GM18526 (cell line): ENCODE data around the gene BACH2.

Experiments
- POLR2A ChIP-seq: IDR thresholded peaks from 3 replicates; pipeline ENCODE4 v1.6.1; 2011; ENCODE audit not compliant: insufficient read length; ENCODE audit errors: extremely low read depth

BACH2 gene

DNA sequence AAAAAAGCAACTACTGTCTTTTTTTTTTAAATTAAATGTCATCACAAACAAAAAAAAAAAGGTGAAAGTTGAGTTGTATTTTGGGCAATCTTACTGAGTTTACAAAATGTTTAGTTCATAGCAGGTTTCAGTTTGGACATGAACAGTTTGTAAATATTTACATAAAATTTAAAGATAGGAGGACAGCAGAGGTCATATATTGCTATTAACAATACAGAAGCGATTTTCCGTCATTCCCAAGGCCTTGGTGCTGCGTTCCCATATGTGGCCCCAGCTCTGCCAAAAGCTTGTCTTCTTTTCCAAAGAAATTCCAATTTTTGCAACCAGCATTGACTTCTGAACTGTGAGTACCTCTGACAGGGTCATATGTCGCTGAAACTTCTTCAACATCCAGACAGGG is 5.1 kb downstream of the BACH2 start:
- no peak for TF ChIP-seq POLR2A

- TF ChIP-seq POLR2A, result no peak
Observed at GRCh38 chr6:90290811-90291420, 5.7 kb downstream of the BACH2 start.

DNA sequence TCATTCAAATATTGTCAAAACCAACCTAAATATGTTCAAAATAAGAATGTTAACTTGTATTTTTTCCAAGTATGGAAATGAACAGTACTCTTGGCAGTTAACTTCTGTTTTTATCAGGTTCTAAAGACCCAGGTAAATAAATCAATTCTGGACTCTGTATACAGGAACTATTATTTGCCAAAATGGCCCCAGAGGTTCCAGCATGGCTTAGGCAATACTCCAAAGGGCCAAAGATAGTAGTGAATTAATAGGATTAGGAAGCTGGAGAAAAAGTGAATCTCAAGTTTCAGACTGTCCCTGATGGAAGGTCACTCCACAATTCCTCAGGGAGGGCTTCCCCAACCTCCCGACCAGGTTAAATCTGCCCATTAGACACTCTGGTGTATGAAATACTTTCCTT is 6.7 kb downstream of the BACH2 start:
- no peak for TF ChIP-seq POLR2A

- TF ChIP-seq POLR2A, result no peak
Observed at GRCh38 chr6:90288404-90288803, 8.2 kb downstream of the BACH2 start.

DNA sequence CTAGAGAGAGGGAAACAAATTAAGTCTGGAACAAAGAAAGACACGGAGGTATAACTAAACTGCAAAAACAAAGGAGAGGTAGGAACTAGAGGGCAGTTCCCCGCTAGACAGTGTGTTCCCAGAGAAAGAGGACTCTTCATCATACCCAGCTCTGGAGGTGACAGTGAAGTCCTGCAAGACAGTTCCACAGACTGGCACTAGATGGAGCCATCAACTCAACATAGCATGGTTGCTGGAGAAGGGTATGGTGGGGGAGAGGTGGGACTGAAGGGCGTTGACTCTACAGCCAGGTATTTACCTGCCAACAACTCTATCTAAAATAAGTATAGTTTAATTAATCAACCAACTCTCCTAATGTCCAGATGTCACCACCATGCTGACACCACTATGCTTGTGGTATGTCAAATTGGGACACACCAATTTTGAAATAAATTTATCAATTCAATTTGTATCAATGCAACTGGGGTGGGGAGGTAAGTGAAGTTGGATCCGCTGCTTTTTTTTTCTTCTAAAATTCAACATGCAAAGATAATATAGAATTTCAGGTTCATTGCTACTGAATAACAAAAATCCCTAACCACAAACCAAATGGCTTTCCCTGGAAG is 9.7 kb downstream of the BACH2 start:
- no peak for TF ChIP-seq POLR2A

GRCh38 chr6:90285611-90286381 is 10.8 kb downstream of the BACH2 start:
- TF ChIP-seq POLR2A, result no peak

DNA sequence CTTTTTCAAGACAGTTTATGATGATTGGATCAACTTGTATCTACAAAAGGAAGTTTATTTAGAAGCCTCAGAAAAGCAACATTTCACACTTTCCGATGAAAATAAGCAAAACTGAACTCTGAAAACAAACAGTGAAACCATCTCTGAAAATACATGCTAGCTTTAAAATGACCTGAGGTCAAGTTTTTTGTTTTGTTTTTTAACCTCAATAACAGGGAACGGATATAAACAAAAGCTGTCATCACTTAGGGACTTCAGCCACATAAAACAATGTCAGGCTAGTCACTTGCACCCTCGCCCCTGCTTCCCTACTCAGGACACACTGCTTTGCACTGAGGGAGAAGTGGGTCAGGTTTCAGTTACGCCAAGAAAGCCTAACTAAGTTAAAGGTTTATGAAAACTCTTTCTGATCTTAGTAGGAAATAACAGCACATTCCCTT is 11.6 kb downstream of the BACH2 start:
- no peak for TF ChIP-seq POLR2A

DNA sequence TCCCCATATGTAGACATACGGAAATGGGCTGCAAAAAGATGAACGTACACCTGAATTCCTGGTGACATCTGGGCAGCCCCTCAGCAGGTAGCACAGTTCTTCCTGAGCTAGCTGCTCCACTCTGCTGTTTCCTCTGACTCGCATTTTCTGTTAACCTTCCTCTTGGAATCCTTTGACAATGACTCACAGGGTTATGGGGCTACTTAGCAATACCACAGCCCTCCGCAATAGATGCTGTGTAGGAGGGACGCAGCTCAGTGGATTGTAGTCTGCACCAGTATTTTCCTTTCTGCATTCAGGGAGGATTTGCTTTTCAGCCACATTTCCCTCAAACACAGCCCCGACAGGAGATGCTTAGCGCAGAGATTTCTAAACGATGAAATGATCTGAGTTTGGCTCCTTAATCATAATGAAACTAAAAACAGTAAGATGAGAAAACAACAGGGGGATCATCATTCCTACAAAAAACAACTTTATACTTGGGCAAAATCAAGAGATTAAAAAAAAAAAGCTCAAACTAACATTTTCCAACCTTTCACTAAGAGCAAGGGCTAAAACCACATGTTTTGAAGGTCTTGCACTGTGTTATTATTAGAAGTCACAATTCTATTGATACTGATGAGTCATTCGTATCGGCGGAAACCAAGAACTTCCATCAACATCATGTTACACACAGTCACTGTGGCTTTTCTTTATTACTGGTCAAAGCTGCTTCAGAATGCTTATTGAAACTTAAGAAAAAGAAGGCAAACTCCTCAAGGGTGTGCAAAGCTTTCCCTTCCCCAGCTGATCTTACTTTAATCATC is 12.2 kb downstream of the BACH2 start:
- TF ChIP-seq POLR2A, result no peak

GRCh38 chr6:90278129-90278528 is 18.5 kb downstream of the BACH2 start:
- no peak for TF ChIP-seq POLR2A

GRCh38 chr6:90277302-90278011 is 19.2 kb downstream of the BACH2 start:
- no peak for TF ChIP-seq POLR2A

GRCh38 chr6:90274451-90275030 is 22.1 kb downstream of the BACH2 start:
- no peak for TF ChIP-seq POLR2A

- no peak for TF ChIP-seq POLR2A
Observed at GRCh38 chr6:90273863-90274262, 22.8 kb downstream of the BACH2 start.

DNA sequence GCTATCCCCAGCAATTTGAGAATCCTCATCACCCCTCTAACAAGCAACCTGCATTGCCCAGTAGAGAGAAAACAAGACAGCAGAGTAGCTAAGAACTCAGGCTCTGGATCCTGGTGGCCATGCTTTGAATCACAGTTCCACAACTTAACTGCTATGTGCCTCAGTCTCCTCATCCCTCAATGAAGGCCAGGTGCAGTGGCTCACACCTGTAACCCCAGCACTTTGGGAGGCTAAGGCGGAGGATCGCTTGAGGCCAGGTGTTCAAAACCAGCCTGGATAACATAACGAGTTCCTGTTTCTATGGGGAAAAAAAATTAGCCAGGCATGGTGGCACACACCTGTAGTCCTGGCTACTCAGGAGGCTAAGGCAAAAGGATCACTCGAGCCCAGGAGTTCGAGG is 23.7 kb downstream of the BACH2 start:
- TF ChIP-seq POLR2A, result no peak

GRCh38 chr6:90271831-90272230 is 24.8 kb downstream of the BACH2 start:
- TF ChIP-seq POLR2A, result no peak

DNA sequence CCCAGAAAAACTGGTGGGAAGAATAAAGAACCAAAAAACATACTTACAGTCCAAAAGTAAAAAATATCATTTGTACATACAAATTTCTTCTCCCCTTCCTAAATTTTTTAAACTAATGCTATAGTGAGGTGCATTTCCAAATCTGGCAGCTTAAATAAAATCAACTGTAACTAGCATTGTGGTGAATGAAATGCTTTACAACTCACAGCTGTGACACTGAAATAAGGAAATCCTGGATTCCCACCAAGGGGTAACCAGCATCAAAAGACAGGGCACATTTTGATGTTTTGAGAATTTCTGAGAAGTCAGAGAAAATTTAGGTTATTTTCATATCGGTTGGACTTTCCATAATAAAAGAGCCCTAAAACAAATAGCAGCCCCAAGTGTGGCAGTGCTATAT is 27.3 kb downstream of the BACH2 start:
- TF ChIP-seq POLR2A, result no peak
